Neural crest cell (in vitro differentiated cells): Measurements from ENCODE around the gene GTPBP6. TPM values are rescaled to one million over a fixed set of nuclear protein-coding genes. Genes with fewer than 3 reads are reported as not detected.
A peak's percentile ranks its signal among the peaks of the same experiment; 100 is the strongest.

Source experiments
- DNase-seq: peaks from one replicate; pipeline ENCODE4 v3.0.0; 2021; ENCODE audit warnings: low read depth, mixed read lengths, low spot score
- H3K27ac Mint-ChIP-seq: one replicate; pipeline ENCODE4 v1.8.0; 2021; ENCODE audit warnings: mild to moderate bottlenecking, mixed read lengths; ENCODE audit not compliant: unreplicated experiment
- H3K27me3 Mint-ChIP-seq: 2 replicates; pipeline ENCODE4 v1.8.0; 2021; ENCODE audit warnings: low read depth, mild to moderate bottlenecking, mixed read lengths
- H3K36me3 Mint-ChIP-seq: 2 replicates; pipeline ENCODE4 v1.8.0; 2021; ENCODE audit warnings: low read depth, mild to moderate bottlenecking, mixed read lengths
- H3K4me1 Mint-ChIP-seq: 2 replicates; pipeline ENCODE4 v1.8.0; 2021; ENCODE audit warnings: mixed read lengths
- H3K4me3 Mint-ChIP-seq: one replicate; pipeline ENCODE4 v1.8.0; 2021; ENCODE audit warnings: mild to moderate bottlenecking, mixed read lengths
- H3K9me3 Mint-ChIP-seq: 2 replicates; pipeline ENCODE4 v1.8.0; 2021; ENCODE audit warnings: mixed read lengths
- total RNA-seq: library from RNA; stranded (reverse); gene quantifications from 2 replicates; pipeline ENCODE4 v1.2.1, GENCODE V29; 2021
- TF ChIP-seq, protein P1 (sequence below): fragments of 200-600 bp; sonication (generic); conservative IDR thresholded peaks from 2 replicates; pipeline ENCODE4 v1.5.0; 2021; ENCODE audit warnings: antibody characterized with exemption, mild to moderate bottlenecking

Gene GTPBP6
- total RNA-seq, 1 donor from 2014 or later: 81.9 TPM

DNA sequence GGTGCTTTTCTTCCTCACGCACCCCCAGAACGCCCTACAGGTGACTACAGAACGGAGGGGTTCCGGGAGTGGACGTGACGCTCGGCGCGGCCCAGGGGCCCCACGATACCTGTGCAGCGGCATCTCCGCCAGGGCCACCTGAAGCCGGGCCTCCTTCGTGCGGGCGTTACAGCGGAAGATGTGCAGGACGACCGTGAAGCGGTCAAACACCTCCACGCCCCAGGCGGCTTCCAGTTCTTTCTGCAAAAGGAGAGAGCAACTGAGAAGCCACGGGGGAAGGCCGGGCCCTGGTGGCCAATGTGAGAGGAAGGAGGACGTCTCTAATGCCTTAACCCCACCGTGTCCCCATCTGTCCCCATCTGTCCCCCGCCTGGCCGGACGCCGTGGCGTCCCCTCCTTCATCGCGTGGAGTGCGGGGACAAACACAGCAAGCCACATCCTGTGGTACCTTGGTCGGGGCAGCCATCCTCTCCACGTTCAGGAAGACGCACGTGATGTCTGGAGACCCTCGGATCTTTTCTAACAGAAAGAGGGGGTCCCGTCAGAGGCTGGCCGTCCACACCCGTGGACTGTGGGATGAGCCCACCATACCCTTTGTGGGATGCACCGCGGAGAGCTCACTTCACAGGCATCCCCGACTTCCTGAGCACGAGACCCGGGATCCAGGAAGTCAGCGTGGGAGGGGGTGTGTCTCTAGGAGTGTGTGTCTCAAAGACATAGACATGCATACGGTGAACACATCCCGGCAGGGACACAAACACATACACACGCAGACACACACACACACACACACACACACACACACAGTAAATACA is 3.6 kb downstream of the GTPBP6 start:
- H3K9me3 Mint-ChIP-seq: peaks cover 4% of the 10 kb centered on the region

DNA sequence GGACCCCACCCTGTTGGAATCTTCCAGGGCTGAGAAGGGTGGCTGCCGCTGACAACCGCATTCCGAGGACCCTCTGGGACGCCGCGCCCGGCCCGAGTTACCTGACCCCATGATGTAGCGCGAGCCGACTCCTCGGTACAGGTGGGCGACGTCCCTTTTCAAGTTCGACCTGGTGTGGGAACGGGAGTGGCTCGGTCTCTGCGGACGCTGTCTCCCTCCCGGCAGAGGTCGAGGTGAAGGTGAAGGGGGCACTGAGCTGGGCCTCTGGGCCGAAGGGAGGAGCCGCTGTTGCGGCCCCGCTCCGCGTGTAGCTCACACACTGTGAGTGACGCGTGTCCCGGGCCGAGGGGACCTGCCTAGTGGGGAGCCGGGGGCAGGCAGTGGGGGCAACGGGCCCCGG is 4.5 kb downstream of the GTPBP6 start:
- Mint-ChIP-seq H3K36me3 (peaks cover 20% of the 10 kb centered on the region), H3K4me3 (no peak overlapping the region), H3K27ac (no peak overlapping the region), H3K4me1 (peaks cover 6% of the 10 kb centered on the region), H3K27me3 (peaks cover 10% of the 10 kb centered on the region), H3K9me3 (peaks cover 4% of the 10 kb centered on the region)
- TF ChIP-seq, protein P1, sequence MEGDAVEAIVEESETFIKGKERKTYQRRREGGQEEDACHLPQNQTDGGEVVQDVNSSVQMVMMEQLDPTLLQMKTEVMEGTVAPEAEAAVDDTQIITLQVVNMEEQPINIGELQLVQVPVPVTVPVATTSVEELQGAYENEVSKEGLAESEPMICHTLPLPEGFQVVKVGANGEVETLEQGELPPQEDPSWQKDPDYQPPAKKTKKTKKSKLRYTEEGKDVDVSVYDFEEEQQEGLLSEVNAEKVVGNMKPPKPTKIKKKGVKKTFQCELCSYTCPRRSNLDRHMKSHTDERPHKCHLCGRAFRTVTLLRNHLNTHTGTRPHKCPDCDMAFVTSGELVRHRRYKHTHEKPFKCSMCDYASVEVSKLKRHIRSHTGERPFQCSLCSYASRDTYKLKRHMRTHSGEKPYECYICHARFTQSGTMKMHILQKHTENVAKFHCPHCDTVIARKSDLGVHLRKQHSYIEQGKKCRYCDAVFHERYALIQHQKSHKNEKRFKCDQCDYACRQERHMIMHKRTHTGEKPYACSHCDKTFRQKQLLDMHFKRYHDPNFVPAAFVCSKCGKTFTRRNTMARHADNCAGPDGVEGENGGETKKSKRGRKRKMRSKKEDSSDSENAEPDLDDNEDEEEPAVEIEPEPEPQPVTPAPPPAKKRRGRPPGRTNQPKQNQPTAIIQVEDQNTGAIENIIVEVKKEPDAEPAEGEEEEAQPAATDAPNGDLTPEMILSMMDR: no peak
- DNase-seq: no peak

More for the DNA sequence above, 3.6 kb downstream of the GTPBP6 start:
- Mint-ChIP-seq H3K27me3 (peaks cover 10% of the 10 kb centered on the region), H3K36me3 (peaks cover 15% of the 10 kb centered on the region), H3K4me1 (peaks cover 6% of the 10 kb centered on the region), H3K27ac (no peak overlapping the region), H3K4me3 (no peak overlapping the region)
- TF ChIP-seq, protein P1: no peak
- DNase-seq: no peak

DNA sequence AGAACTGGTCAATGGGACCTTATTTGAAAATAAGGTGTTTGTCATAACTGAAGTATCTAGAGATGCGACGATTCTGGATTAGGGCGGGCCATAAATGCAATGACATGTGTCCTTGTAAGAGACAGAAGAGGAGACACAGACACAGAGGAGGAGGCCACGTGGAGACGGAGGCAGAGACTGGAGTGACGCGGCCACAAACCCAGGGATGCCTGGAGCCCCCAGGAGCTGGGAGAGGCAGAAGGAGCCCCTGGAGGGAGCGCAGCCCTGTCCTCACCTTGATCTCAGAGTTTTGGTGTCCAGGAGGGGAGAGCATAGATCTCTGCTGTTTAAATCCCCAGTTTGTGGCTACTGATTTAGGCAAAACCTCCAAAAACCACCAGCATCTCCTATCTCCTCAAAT is 5.0 kb downstream of the GTPBP6 start:
- no peak overlapping the region for H3K27ac Mint-ChIP-seq

DNA sequence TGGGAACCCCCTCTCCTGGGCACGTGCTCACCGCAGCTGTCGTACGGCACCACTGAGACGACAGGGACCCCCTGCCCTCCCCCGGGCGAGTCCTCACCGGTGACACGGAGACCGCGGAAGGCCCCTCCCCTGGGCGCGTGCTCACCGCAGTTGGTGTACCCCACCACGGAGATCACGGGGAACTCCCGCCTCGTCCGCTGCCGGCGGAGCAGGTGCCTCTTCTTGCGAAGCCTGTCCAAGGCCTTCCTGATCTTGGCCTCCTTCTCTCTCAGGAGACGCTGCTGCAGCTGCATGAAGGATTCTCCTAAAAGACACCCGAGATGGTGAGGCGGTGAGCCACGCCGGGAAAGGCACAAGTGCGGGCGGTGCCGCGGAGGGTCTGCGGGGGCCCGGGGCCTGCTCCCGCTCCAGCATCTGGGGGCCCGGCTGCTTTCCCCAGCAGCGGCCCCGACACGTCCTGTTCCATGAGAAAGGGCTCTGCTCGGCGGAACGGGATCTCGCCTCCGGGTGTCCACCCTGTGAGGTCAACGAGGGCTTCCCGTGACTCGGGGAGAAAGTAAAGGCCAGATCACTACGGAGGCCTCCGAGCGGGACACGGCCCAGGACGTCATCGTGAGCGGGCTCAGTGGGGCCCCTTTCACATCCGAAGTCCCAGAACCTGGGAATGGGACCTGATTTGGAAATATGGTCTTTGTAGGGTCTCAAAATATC is 5.8 kb downstream of the GTPBP6 start:
- H3K36me3 Mint-ChIP-seq: peaks cover 18% of the 10 kb centered on the region
- no peak overlapping the region for H3K4me3 Mint-ChIP-seq
- DNase-seq: no peak
- no peak overlapping the region for H3K27ac Mint-ChIP-seq
- no peaks in the 10 kb centered on the region for H3K9me3 Mint-ChIP-seq
- peaks cover 4% of the 10 kb centered on the region for H3K27me3 Mint-ChIP-seq
- H3K4me1 Mint-ChIP-seq: peaks cover under 1% of the 10 kb centered on the region
- TF ChIP-seq, protein P1: no peak

More for the DNA sequence above, 5.0 kb downstream of the GTPBP6 start:
- H3K9me3 Mint-ChIP-seq: peaks cover 4% of the 10 kb centered on the region
- peaks cover 6% of the 10 kb centered on the region for H3K4me1 Mint-ChIP-seq
- TF ChIP-seq, protein P1: no peak
- H3K4me3 Mint-ChIP-seq: peak overlapping the region; percentile 54
- peaks cover 10% of the 10 kb centered on the region for H3K27me3 Mint-ChIP-seq
- H3K36me3 Mint-ChIP-seq: peaks cover 20% of the 10 kb centered on the region
- no peak for DNase-seq

DNA sequence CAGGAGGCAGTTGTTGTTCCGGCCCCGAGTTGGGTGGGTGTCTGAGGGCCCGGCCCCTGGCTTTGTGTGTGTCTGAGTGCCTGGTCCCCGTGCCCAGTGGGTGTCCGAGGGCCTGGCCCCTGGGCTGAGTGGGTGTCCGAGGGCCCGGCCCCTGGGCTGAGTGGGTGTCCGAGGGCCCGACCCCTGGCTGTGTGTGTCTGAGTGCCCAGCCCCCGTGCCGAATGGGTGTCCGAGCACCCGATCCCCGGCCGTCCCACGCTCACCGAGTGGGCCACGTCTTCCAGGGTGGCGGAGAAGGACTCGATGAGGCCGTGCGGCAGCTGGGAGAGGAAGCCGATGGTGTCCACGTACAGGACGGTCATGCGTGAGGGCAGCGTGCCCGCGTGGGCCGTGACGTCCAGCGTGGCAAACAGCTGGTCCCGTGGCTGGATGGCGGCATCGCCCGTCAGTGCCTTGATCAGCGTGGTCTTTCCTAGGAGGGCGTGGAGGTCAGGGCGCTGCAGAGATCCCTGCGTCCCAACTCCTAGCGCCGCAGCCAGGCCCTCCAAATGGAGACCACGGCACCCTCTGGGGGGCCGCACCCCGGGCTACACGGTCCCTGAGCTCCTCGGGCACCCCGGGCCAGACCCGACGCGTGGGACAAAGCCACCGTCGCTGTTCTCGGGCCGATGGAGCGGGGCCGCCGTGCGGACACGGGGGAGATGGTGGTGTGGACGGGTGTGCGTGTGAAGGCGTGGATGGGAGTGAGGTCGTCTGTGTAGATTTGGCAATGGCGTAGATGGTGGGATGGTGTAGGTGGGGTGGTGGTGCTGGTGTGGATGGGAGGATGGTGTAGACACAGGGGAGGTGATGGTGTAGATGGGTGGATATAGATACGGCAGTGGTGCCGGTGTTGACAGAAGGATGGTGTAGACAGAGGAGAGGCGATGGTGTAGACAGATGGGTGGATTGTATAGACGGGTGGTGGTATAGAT is 7.2 kb downstream of the GTPBP6 start:
- Mint-ChIP-seq H3K9me3 (no peaks in the 10 kb centered on the region), H3K4me3 (peak overlapping the region; percentile 77), H3K4me1 (no peaks in the 10 kb centered on the region), H3K36me3 (peaks cover 21% of the 10 kb centered on the region), H3K27me3 (peaks cover 3% of the 10 kb centered on the region), H3K27ac (peak overlapping the region; percentile 35)
- DNase-seq: no peak
- TF ChIP-seq, protein P1: no peak
